Measurements from ENCODE around the gene POLDIP3.
A peak's percentile ranks its signal among the peaks of the same experiment; 100 is the strongest.

POLDIP3 gene

GRCh38 chr22:42623756-42624441, 9.2 kb upstream of the POLDIP3 start:
- TF ChIP-seq CTCF (IDR thresholded peaks at IDR 0.05; ENCODE audit: low read depth, low read length, missing control alignments) = no peak
- no peak overlapping the region for H3K4me3 ChIP-seq (ENCODE audit: low read depth, low read length)
- no peak for DNase-seq (ENCODE audit: low read depth)

- no peak overlapping the region for H3K4me3 ChIP-seq (ENCODE audit: low read depth, low read length)
- no peak for TF ChIP-seq CTCF (IDR thresholded peaks at IDR 0.05; ENCODE audit: low read depth, low read length, missing control alignments)
- DNase-seq (ENCODE audit: low read depth) = no peak
Observed at GRCh38 chr22:42623301-42623751, 8.6 kb upstream of the POLDIP3 start.

- no peak for DNase-seq (ENCODE audit: low read depth)
- TF ChIP-seq CTCF (IDR thresholded peaks at IDR 0.05; ENCODE audit: low read depth, low read length, missing control alignments) = no peak
- no peak overlapping the region for H3K4me3 ChIP-seq (ENCODE audit: low read depth, low read length)
Observed at GRCh38 chr22:42622061-42622710, 7.5 kb upstream of the POLDIP3 start.

GRCh38 chr22:42621505-42622002, 6.9 kb upstream of the POLDIP3 start:
- DNase-seq (ENCODE audit: low read depth) = no peak
- TF ChIP-seq CTCF (IDR thresholded peaks at IDR 0.05; ENCODE audit: low read depth, low read length, missing control alignments) = peak; percentile 95
- no peak overlapping the region for H3K4me3 ChIP-seq (ENCODE audit: low read depth, low read length)

GRCh38 chr22:42620084-42620483, 5.4 kb upstream of the POLDIP3 start:
- no peak for TF ChIP-seq CTCF (IDR thresholded peaks at IDR 0.05; ENCODE audit: low read depth, low read length, missing control alignments)
- H3K4me3 ChIP-seq (ENCODE audit: low read depth, low read length) = no peak overlapping the region
- DNase-seq (ENCODE audit: low read depth) = no peak

- no peak for DNase-seq (ENCODE audit: low read depth)
- no peak for TF ChIP-seq CTCF (IDR thresholded peaks at IDR 0.05; ENCODE audit: low read depth, low read length, missing control alignments)
Observed at GRCh38 chr22:42619261-42620063, 4.8 kb upstream of the POLDIP3 start.

More at GRCh38 chr22:42619261-42620063, 4.8 kb upstream of the POLDIP3 start:
- H3K4me3 ChIP-seq (ENCODE audit: low read depth, low read length) = no peak overlapping the region
